ENCODE results near the gene ERN1. TPM values are rescaled to one million over a fixed set of nuclear protein-coding genes. Genes with fewer than 3 reads are reported as not detected.
A peak's percentile ranks its signal among the peaks of the same experiment; 100 is the strongest.

Gene ERN1
- total RNA-seq, 2 experiments from 2014 or later, result 45.3 to 47.7 TPM

DNA sequence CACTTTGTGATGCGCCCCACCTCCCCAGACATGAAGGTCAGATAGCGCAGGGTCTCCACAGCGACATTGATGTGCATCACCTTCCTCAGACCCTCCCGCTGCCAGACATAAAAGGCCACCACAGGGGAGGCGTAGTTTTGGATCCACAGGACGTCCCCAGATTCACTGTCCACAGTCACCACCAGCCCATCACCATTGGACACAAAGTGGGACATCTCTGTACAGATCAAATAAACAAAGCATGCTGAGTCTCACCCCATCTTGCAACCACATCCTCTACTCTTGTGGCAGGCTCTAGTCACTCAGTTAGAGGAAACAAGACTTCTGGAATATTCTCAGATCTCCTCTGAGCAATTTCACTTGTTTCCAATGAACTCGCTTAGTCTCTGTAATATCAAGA lies 63.2 kb downstream of the ERN1 start:
- ChIA-PET CTCF (interaction anchor here (0.7 to 10.4 kb wide), 4 partner anchors 10 to 64 kb away, joined by 4 to 193 read pairs (median 8); partner anchors contain the start of gene ERN1), POLR2A (interaction anchor here (1.1 to 7.9 kb wide), 4 partner anchors 16 to 65 kb away, joined by 3 to 56 read pairs (median 4); partner anchors contain the start of gene ERN1)
- Mint-ChIP-seq H3K4me1 (ENCODE audit: low read depth) (peaks cover 64% of the 10 kb centered on the region), H3K9me3 (peaks cover 24% of the 10 kb centered on the region), H3K27me3 (no peaks in the 10 kb centered on the region), H3K36me3 (peaks cover 81% of the 10 kb centered on the region), H3K27ac (peak overlapping the region; percentile 94), H3K4me3 (peak overlapping the region; percentile 69)
- DNase-seq, result peak; percentile 75
- intact Hi-C loops (cut with micrococcal nuclease), result loop anchor here (1.0 to 10.0 kb wide), 3 partner anchors 18 to 438 kb away; partner anchors contain the start of genes CEP95, DDX5 and ERN1

GRCh38 chr17:64065161-64065560 lies 64.8 kb downstream of the ERN1 start:
- intact Hi-C loops (cut with micrococcal nuclease), result loop anchor here (10.0 kb wide), 1 partner anchor 440 kb away; the partner anchor contains the start of genes CEP95 and DDX5
- peak overlapping the region; percentile 93 for H3K27ac Mint-ChIP-seq
- peaks cover 70% of the 10 kb centered on the region for H3K36me3 Mint-ChIP-seq
- H3K27me3 Mint-ChIP-seq, result no peaks in the 10 kb centered on the region
- CTCF ChIA-PET, result interaction anchor here (1.1 to 10.4 kb wide), 4 partner anchors 17 to 66 kb away, joined by 3 to 193 read pairs (median 34); partner anchors contain the start of gene ERN1
- peak overlapping the region; percentile 57 for H3K4me3 Mint-ChIP-seq
- POLR2A ChIA-PET, result interaction anchor here (7.9 kb wide), 1 partner anchor 66 kb away, joined by 56 read pairs; the partner anchor contains the start of gene ERN1
- peaks cover 18% of the 10 kb centered on the region for H3K9me3 Mint-ChIP-seq
- DNase-seq, result no peak
- peaks cover 80% of the 10 kb centered on the region for H3K4me1 Mint-ChIP-seq (ENCODE audit: low read depth)

GRCh38 chr17:64064331-64064730 lies 65.6 kb downstream of the ERN1 start:
- ChIA-PET POLR2A (interaction anchor here (1.3 to 7.9 kb wide), 3 partner anchors 21 to 81 kb away, joined by 4 to 56 read pairs (median 5); partner anchors contain the start of gene ERN1), CTCF (interaction anchor here (0.5 to 10.4 kb wide), 18 partner anchors 10 to 145 kb away, joined by 3 to 193 read pairs (median 5); partner anchors contain the start of gene ERN1)
- Mint-ChIP-seq H3K9me3 (peaks cover 10% of the 10 kb centered on the region), H3K27me3 (no peaks in the 10 kb centered on the region), H3K4me1 (ENCODE audit: low read depth) (peaks cover 84% of the 10 kb centered on the region), H3K27ac (peak overlapping the region; percentile 93), H3K36me3 (peaks cover 70% of the 10 kb centered on the region), H3K4me3 (peak overlapping the region; percentile 64)
- intact Hi-C loops (cut with micrococcal nuclease), result loop anchor here (10.0 kb wide), 1 partner anchor 440 kb away; the partner anchor contains the start of genes CEP95 and DDX5
- DNase-seq, result no peak

DNA sequence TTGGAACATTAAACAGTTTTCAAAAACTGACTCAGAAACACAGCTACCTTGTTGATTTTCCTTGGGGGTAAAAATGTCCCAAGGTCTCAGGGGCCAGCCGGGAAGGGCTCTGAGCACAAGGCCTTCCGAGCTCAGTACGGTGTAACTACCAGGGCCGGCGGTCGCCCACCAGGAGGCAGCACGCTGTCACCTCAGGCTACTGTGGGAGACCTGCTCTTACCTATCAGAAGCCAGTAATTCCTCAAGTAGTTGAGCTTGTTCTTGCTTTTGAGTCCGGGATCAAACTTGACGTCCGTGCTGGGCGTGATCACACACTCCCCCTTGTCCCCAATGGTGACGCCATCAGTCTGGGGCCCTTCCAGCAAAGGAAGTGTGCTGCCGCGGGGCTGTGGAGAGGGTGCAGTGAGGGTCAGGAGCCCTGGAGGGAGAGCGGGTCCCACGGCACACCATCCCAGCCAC lies 66.1 kb downstream of the ERN1 start:
- Mint-ChIP-seq H3K4me1 (ENCODE audit: low read depth) (peaks cover 88% of the 10 kb centered on the region), H3K36me3 (peaks cover 70% of the 10 kb centered on the region), H3K27me3 (no peaks in the 10 kb centered on the region)

DNA sequence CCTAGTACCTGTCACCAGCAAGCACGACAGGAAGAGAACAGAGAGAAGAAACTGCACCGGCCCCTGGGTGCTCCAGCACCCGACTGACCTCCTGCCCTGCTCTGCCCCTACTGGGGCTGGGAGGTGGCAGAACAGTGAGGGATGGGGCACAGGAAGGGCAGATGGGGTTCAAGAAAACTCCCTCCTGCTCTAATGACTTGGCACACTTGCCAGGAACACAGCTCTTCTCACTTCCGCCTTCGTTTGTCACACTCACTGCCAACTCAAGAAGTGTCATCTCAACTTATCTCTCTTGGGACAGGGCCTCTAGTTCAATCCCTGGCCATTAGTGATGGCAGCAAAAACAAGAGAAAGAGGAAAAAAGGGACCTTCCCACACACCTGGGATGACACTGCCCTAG lies 66.9 kb downstream of the ERN1 start:
- DNase-seq, result peak; percentile 60
- ChIA-PET POLR2A (interaction anchor here (1.0 to 7.9 kb wide), 5 partner anchors 20 to 68 kb away, joined by 3 to 56 read pairs (median 4); partner anchors contain the start of genes ERN1 and ICAM2), CTCF (interaction anchor here (0.7 to 10.4 kb wide), 16 partner anchors 12 to 83 kb away, joined by 3 to 193 read pairs (median 6); partner anchors contain the start of genes ERN1 and ICAM2)
- Mint-ChIP-seq H3K4me1 (ENCODE audit: low read depth) (peaks cover 93% of the 10 kb centered on the region), H3K27me3 (no peaks in the 10 kb centered on the region), H3K27ac (peak overlapping the region; percentile 93), H3K4me3 (peak overlapping the region; percentile 56), H3K36me3 (peaks cover 68% of the 10 kb centered on the region), H3K9me3 (no peaks in the 10 kb centered on the region)
- intact Hi-C loops (cut with micrococcal nuclease), result loop anchor here (1.0 to 10.0 kb wide), 2 partner anchors 32 to 442 kb away; partner anchors contain the start of genes CEP95 and DDX5

More for the DNA sequence above, 66.1 kb downstream of the ERN1 start:
- ChIA-PET CTCF (interaction anchor here (0.5 to 10.4 kb wide), 20 partner anchors 11 to 144 kb away, joined by 3 to 193 read pairs (median 5); partner anchors contain the start of genes ERN1 and ICAM2), POLR2A (interaction anchor here (0.8 to 7.9 kb wide), 4 partner anchors 10 to 82 kb away, joined by 3 to 56 read pairs (median 4); partner anchors contain the start of gene ERN1)
- peak; percentile 74 for DNase-seq
- Mint-ChIP-seq H3K27ac (peak overlapping the region; percentile 93), H3K4me3 (peak overlapping the region; percentile 64), H3K9me3 (peaks cover 5% of the 10 kb centered on the region)
- intact Hi-C loops (cut with micrococcal nuclease), result loop anchor here (1.0 to 10.0 kb wide), 2 partner anchors 32 to 441 kb away; partner anchors contain the start of genes CEP95 and DDX5

GRCh38 chr17:64061178-64061898 lies 68.6 kb downstream of the ERN1 start:
- Mint-ChIP-seq H3K27me3 (no peaks in the 10 kb centered on the region), H3K27ac (peak overlapping the region; percentile 73), H3K36me3 (peaks cover 63% of the 10 kb centered on the region), H3K4me1 (ENCODE audit: low read depth) (peaks cover 88% of the 10 kb centered on the region), H3K9me3 (no peaks in the 10 kb centered on the region), H3K4me3 (no peak overlapping the region)
- ChIA-PET CTCF (interaction anchor here (1.0 to 10.4 kb wide), 10 partner anchors 21 to 115 kb away, joined by 3 to 193 read pairs (median 6); partner anchors contain the start of genes ERN1 and ICAM2), POLR2A (interaction anchor here (0.8 to 7.9 kb wide), 14 partner anchors 19 to 444 kb away, joined by 3 to 56 read pairs (median 6); partner anchors contain the start of genes ERN1, ICAM2 and TEX2)
- peak; percentile 74 for DNase-seq
- intact Hi-C loops (cut with micrococcal nuclease), result loop anchor here (1.0 to 10.0 kb wide), 7 partner anchors 21 to 443 kb away; partner anchors contain the start of genes CEP95, DDX5 and ERN1

- H3K4me1 Mint-ChIP-seq (ENCODE audit: low read depth), result peaks cover 83% of the 10 kb centered on the region
- intact Hi-C loops (cut with micrococcal nuclease), result loop anchor here (10.0 kb wide), 1 partner anchor 444 kb away; the partner anchor contains the start of genes CEP95 and DDX5
- no peaks in the 10 kb centered on the region for H3K9me3 Mint-ChIP-seq
- H3K27me3 Mint-ChIP-seq, result no peaks in the 10 kb centered on the region
- peaks cover 61% of the 10 kb centered on the region for H3K36me3 Mint-ChIP-seq
- no peak for DNase-seq
- peak overlapping the region; percentile 73 for H3K27ac Mint-ChIP-seq
- ChIA-PET POLR2A (interaction anchor here (0.6 to 7.9 kb wide), 8 partner anchors 24 to 216 kb away, joined by 3 to 56 read pairs (median 6); partner anchors contain the start of genes ERN1, ICAM2 and TEX2), CTCF (interaction anchor here (1.0 to 10.4 kb wide), 9 partner anchors 22 to 114 kb away, joined by 3 to 193 read pairs (median 6); partner anchors contain the start of genes ERN1 and ICAM2)
- no peak overlapping the region for H3K4me3 Mint-ChIP-seq
These were observed 69.6 kb downstream of the ERN1 start for GRCh38 chr17:64060331-64060730.

- H3K4me1 Mint-ChIP-seq (ENCODE audit: low read depth), result peaks cover 78% of the 10 kb centered on the region
- POLR2A ChIA-PET, result interaction anchor here (0.6 to 7.9 kb wide), 6 partner anchors 24 to 216 kb away, joined by 3 to 56 read pairs (median 10); partner anchors contain the start of genes ERN1, ICAM2 and TEX2
- peak overlapping the region; percentile 73 for H3K27ac Mint-ChIP-seq
- H3K4me3 Mint-ChIP-seq, result no peak overlapping the region
- H3K27me3 Mint-ChIP-seq, result no peaks in the 10 kb centered on the region
- H3K9me3 Mint-ChIP-seq, result no peaks in the 10 kb centered on the region
- intact Hi-C loops (cut with micrococcal nuclease), result loop anchor here (10.0 kb wide), 1 partner anchor 445 kb away; the partner anchor contains the start of genes CEP95 and DDX5
- CTCF ChIA-PET, result interaction anchor here (2.3 to 10.4 kb wide), 3 partner anchors 31 to 71 kb away, joined by 10 to 193 read pairs (median 30); partner anchors contain the start of gene ERN1
- DNase-seq, result no peak
- H3K36me3 Mint-ChIP-seq, result peaks cover 60% of the 10 kb centered on the region
These were observed 70.2 kb downstream of the ERN1 start for GRCh38 chr17:64059756-64060155.

DNA sequence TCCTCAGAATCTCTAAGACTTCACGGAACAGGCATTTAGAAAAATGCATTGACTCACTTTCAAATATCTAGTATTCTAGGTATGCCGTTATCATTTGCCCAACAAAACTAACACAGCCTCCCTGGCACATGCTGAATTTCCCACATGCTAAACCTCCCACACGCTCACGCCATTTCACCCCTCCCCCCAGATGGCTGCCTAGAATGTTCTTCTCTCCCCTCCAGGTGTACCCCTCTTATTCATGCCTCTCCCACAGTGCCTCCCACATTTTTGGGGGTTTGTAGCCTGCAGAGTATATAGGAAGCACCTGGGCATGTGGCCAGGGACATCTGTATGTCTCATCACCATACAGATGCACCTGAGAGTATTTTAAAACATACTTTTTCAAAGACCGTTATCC lies 71.3 kb downstream of the ERN1 start:
- H3K27ac Mint-ChIP-seq, result peak overlapping the region; percentile 75
- intact Hi-C loops (cut with micrococcal nuclease), result no loop called here
- CTCF ChIA-PET, result interaction anchor here (3.1 kb wide), 1 partner anchor 30 kb away, joined by 11 read pairs; no protein-coding TSS in a partner anchor
- peaks cover 59% of the 10 kb centered on the region for H3K36me3 Mint-ChIP-seq
- no peaks in the 10 kb centered on the region for H3K9me3 Mint-ChIP-seq
- no peaks in the 10 kb centered on the region for H3K27me3 Mint-ChIP-seq
- POLR2A ChIA-PET, result interaction anchor here (0.6 kb wide), 1 partner anchor 121 kb away, joined by 4 read pairs; no protein-coding TSS in a partner anchor
- peaks cover 67% of the 10 kb centered on the region for H3K4me1 Mint-ChIP-seq (ENCODE audit: low read depth)
- DNase-seq, result no peak
- no peak overlapping the region for H3K4me3 Mint-ChIP-seq

DNA sequence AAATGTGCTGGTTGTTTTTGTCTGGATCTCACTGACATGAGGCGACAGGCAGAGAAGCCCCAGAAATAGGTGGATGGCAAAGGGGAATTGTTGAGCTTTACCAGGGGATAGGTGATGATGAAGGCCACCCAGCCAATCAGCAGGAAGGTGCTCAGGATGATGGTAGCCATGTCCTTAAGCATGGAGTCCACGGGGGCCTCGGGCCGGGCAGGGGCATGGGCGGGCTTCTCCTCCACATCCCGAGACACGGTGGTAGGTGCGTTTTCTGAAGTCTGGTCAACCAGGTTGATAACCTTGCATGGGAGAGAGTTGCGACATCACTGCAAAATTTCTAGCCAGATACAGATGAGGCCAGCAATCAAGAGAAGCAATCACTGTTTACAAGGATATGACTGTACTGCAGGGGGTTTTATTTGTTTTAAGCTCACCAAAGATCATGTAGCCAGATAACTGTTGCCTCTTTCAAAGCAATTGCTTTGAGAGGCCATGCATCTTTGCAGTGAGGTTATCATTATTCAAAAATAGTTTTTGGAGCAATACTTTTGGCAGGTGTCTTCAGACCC lies 72.2 kb downstream of the ERN1 start:
- DNase-seq, result no peak
- POLR2A ChIA-PET, result no interaction called here
- peaks cover 63% of the 10 kb centered on the region for H3K36me3 Mint-ChIP-seq

More for the DNA sequence above, 72.2 kb downstream of the ERN1 start:
- intact Hi-C loops (cut with micrococcal nuclease), result no loop called here
- H3K27me3 Mint-ChIP-seq, result no peaks in the 10 kb centered on the region
- H3K4me3 Mint-ChIP-seq, result no peak overlapping the region
- no peaks in the 10 kb centered on the region for H3K9me3 Mint-ChIP-seq
- peak overlapping the region; percentile 64 for H3K27ac Mint-ChIP-seq
- peaks cover 61% of the 10 kb centered on the region for H3K4me1 Mint-ChIP-seq (ENCODE audit: low read depth)
- CTCF ChIA-PET, result interaction anchor here (1.0 to 9.1 kb wide), 3 partner anchors 9 to 74 kb away, joined by 6 to 89 read pairs (median 11); partner anchors contain the start of gene ERN1
